ENCODE measurements around the gene TAS1R3.

The TAS1R3 gene

DNA sequence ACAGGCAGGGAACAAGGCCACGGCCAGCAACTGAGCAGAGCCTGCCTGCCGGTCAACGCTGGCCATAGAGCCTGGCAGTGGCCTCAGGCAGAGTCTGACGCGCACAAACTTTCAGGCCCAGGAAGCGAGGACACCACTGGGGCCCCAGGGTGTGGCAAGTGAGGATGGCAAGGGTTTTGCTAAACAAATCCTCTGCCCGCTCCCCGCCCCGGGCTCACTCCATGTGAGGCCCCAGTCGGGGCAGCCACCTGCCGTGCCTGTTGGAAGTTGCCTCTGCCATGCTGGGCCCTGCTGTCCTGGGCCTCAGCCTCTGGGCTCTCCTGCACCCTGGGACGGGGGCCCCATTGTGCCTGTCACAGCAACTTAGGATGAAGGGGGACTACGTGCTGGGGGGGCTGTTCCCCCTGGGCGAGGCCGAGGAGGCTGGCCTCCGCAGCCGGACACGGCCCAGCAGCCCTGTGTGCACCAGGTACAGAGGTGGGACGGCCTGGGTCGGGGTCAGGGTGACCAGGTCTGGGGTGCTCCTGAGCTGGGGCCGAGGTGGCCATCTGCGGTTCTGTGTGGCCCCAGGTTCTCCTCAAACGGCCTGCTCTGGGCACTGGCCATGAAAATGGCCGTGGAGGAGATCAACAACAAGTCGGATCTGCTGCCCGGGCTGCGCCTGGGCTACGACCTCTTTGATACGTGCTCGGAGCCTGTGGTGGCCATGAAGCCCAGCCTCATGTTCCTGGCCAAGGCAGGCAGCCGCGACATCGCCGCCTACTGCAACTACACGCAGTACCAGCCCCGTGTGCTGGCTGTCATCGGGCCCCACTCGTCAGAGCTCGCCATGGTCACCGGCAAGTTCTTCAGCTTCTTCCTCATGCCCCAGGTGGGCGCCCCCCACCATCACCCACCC is at the start of gene TAS1R3:
TSS of gene TAS1R3 (plus strand) at position 213 of the 898 bp plus-strand sequence. CDS start at position 279, 66 bp downstream.
- intact Hi-C loops (cut with DNase I): no loop called here
- no peak for DNase-seq

DNA sequence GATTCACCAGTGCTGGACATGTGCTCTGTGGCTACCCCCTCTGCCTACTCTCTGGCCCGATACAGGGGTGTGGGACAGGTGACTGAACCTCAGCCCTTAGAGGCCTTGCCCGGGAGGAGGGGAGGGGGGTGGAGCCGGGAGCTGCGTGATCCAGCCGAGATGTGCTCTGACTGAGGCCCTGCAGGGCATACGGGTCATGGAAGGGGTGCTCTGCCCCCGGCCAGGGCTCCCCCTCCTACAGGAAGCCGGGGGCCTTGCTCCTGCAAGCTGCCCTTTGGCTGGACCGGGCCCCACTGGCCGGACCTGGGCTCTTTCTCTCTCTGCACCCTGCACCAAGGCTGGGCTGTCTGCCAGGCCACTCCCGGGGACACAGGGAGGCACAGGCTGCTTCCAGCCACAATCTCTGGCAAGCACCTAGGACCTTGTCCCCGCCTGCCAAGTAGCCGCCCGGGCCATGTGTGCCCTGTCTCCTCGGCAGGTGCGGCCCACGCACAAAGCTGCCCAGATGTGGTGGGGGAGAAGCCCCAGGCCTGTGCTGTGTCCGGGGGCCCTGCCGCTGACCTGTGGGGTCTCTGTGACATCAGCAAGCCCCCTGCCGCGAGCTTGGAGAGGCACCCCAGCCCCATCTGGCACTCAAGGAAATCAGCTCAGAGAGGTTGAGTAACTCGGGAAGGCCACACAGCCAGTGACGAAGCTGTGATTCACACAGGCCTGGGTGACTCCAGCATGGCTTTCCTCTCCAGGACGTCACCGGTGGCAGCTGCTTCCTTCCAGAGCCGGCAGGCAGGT is 49.4 kb upstream of the TAS1R3 start:
- intact Hi-C loops (cut with DNase I): no loop called here
- DNase-seq: peak in 1 of 10 donors; percentile 82

DNA sequence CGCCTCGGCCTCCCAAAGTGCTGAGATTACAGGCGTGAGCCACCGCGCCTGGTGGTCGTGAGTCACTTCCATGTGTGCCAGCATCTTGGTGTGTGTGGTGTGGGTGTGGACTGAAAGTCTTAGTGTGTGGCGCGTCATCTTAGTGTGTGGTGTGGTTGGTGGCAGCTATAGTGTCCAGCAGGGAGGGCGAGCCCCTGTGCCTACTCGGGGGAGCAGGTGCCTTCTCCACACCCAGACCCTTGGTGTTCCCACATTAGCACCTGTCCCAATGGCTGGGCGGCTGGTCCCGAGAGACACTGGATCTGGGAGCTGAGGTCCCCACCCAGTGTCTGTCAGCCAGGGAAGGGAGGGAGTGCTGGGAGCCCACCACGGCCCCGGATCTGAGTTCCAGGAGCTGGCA is 48.1 kb upstream of the TAS1R3 start:
- DNase-seq: peak in 2 of 10 donors; percentile 15 to 74
- intact Hi-C loops (cut with DNase I): no loop called here

DNA sequence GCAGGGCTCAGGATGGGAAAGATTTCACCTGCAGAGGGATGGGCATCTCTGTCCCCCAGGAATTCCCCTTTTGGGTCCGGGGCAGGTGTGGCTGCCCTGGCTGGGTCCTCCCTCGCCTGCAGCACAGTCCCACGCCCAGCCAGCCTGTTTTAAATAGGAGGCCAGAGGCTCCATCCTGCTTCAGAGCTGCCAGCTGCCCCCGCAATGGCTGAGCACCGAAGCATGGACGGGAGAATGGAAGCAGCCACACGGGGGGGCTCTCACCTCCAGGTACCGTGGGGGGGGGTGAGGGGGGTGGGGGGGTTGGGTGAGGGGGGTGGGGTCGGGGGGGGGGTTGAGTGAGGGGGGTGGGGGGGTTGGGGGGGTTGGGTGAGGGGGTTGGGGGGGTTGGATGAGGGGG is 47.3 kb upstream of the TAS1R3 start:
- intact Hi-C loops (cut with DNase I): no loop called here

DNA sequence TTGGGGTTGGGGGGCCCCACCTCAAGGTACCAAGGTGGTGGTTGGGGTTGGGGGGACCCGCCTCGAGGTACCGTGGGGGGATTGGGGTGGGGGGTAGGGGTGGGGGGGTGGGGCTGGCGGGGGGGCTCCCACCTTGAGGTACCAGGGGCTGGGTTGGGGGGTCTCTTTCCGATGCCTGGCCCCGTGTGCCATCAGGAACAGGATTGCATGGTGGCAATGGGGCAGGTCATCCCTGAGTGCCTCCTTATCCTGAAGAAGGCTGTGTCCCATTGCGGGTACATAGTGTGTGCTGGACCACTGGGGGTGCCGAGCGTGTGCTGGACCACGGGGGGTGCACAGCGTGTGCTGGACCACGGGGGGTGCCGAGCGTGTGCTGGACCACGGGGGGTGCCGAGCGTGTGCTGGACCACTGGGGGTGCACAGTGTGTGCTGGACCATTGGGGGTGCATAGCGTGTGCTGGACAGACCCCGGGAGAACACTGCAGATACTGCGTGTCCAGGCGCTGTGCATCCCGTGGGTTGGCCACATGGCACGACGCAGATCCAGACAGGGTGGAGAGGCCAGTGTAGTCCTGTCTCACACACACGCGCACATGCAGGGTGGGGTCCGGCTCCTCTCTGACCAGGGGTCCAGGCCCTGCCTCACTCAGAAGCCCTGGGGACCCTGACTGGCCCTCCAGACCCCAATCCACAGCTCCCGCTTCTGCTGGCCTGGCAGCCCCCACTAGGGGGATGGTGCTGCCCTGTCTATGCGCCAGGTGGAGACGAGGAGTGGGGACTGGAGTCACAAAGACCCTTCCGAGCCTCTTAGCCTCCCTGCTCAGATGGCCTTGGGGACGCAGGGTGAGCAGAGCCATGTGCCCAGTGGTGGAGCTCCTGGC is 46.6 kb upstream of the TAS1R3 start:
- DNase-seq: peak in 1 of 10 donors; percentile 78
- intact Hi-C loops (cut with DNase I): no loop called here

More for the DNA sequence above, 47.3 kb upstream of the TAS1R3 start:
- peak in 2 of 10 donors; percentile 38 to 86 for DNase-seq

DNA sequence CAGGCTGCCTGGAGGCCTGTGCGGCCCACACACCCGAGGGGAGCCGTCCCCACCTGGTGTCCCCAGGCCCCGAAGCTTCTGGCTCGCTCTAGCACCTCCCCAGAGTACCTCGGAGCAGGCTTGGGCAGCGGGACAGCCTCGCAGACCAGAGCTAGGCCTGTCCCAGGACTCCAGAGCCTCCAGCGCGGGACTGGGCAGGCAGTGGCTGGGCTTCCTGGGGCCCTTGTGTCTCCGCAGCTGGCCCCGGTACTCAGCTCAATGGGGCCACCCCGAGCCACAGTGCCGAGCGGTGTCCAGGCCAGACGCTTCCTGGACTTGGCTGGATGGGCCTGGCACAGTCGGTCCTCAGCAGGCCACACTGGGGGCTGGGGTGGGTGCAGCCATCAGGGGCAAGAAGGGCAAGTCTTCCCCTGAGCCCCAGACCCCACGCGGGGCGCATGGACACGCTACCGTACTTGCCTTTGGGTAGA is 45.9 kb upstream of the TAS1R3 start:
- DNase-seq: peak in 1 of 10 donors; percentile 79
- intact Hi-C loops (cut with DNase I): no loop called here

DNA sequence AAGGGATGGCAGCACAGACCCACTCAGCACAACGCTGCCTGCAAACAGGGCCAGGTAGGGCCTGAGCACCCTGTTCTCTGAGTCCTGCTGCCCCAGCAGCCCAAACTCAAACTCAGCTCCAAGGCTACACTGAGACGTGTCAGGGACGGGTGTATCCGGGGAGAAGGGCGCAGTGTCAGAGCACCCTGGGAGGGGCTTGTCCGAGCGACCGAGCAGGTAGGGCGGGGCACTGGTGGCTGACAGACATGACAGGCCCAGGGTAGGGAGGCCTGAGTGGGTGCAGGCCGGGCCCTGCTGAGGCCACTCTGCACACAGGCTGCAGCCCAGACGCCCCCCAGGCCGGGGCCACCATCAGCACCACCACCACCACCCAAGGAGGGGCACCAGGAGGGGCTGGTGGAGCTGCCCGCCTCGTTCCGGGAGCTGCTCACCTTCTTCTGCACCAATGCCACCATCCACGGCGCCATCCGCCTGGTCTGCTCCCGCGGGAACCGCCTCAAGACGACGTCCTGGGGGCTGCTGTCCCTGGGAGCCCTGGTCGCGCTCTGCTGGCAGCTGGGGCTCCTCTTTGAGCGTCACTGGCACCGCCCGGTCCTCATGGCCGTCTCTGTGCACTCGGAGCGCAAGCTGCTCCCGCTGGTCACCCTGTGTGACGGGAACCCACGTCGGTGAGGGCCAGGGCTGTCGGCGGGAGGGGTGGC is 45.3 kb upstream of the TAS1R3 start:
- DNase-seq: peak in 2 of 10 donors; percentile 25 to 83
- intact Hi-C loops (cut with DNase I): no loop called here

DNA sequence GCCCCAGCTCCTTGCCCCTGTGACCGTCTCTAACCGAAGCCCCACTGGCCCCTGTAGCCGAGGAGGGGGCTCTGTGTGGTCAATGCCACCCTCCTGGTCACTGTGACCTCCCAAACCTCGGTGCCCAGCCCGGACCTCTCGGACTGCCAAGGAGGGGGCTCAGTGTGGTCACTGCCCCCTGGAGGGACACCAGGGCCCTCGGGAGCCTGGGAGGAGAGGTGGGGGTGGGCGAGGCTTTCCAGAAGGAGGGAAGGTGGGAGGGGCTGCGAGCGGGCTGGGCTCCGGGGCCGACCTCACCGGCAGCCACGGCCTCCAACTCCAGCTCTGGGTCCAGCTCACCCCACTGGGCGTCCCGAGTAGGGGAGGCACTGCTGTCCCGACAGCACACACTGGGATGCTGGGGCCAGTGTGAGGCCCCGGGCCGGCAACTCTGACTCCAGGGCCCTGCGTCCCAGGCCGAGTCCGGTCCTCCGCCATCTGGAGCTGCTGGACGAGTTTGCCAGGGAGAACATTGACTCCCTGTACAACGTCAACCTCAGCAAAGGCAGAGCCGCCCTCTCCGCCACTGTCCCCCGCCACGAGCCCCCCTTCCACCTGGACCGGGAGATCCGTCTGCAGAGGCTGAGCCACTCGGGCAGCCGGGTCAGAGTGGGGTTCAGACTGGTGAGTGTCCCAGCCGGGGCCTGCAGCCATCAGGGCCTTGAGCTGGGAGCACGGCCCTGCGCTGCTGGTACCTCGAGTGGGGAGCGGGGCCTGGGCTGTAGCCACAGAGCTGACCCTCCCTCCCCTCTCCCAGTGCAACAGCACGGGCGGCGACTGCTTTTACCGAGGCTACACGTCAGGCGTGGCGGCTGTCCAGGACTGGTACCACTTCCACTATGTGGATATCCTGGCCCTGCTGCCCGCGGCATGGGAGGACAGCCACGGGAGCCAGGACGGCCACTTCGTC is 44.5 kb upstream of the TAS1R3 start:
- peak in 3 of 10 donors; percentile 9 to 79 (median 24) for DNase-seq
- intact Hi-C loops (cut with DNase I): no loop called here

DNA sequence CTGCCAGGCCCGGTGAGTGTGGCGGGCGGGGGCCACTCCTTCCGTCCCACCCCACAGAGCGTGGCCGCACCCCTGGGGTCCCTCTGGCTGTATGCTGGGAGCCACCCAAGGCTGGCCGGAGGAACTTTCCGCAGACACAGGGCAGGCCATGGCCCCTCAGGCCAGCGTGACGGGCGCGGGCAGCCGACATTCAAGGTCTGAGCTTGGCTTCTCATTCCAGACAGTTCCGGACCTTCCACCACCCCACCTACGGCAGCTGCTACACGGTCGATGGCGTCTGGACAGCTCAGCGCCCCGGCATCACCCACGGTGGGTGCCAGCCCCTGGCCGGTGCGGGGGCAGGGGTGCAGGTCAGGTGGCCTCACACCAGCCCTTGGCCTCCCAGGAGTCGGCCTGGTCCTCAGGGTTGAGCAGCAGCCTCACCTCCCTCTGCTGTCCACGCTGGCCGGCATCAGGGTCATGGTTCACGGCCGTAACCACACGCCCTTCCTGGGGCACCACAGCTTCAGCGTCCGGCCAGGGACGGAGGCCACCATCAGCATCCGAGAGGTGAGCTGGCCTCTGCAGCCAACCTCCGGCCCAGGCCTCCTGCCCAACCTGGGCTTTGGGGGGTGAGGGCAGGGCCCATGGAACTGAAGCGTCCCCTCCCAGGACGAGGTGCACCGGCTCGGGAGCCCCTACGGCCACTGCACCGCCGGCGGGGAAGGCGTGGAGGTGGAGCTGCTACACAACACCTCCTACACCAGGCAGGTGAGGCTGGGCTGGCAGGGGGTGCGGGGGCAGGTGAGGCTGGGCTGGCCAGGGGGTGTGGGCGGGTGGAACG is 43.6 kb upstream of the TAS1R3 start:
- intact Hi-C loops (cut with DNase I): no loop called here
- peak in 2 of 10 donors; percentile 24 to 84 for DNase-seq

DNA sequence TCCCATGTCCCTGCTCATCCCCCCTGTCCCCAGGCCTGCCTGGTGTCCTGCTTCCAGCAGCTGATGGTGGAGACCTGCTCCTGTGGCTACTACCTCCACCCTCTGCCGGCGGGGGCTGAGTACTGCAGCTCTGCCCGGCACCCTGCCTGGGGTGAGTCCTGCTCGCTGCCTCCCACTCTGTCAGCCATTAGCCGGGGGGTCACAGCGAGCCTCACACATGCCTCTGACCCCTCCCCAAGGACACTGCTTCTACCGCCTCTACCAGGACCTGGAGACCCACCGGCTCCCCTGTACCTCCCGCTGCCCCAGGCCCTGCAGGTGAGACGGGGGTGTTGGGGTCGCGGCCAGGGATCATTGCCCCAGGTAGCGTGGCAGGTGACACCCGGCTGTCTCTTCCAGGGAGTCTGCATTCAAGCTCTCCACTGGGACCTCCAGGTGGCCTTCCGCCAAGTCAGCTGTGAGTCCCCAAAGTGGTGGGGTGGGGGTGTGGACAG is 40.8 kb upstream of the TAS1R3 start:
- intact Hi-C loops (cut with DNase I): loop anchor here (10.0 kb wide), 1 partner anchor 845 kb away; no protein-coding TSS in a partner anchor
- DNase-seq: peak in 5 of 10 donors; percentile 61 to 93 (median 73)

DNA sequence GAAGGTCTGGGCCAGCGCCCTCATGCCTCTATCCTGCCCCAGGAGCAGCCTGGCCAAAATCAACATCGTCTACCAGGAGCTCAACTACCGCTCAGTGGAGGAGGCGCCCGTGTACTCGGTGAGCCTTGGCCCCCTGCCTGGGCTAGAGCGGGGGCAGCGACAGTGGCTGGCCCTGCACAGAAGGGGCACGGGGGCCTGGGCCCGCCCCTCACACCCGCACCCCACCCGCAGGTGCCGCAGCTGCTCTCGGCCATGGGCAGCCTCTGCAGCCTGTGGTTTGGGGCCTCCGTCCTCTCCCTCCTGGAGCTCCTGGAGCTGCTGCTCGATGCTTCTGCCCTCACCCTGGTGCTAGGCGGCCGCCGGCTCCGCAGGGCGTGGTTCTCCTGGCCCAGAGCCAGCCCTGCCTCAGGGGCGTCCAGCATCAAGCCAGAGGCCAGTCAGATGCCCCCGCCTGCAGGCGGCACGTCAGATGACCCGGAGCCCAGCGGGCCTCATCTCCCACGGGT is 40.0 kb upstream of the TAS1R3 start:
- intact Hi-C loops (cut with DNase I): loop anchor here (10.0 kb wide), 1 partner anchor 844 kb away; no protein-coding TSS in a partner anchor

DNA sequence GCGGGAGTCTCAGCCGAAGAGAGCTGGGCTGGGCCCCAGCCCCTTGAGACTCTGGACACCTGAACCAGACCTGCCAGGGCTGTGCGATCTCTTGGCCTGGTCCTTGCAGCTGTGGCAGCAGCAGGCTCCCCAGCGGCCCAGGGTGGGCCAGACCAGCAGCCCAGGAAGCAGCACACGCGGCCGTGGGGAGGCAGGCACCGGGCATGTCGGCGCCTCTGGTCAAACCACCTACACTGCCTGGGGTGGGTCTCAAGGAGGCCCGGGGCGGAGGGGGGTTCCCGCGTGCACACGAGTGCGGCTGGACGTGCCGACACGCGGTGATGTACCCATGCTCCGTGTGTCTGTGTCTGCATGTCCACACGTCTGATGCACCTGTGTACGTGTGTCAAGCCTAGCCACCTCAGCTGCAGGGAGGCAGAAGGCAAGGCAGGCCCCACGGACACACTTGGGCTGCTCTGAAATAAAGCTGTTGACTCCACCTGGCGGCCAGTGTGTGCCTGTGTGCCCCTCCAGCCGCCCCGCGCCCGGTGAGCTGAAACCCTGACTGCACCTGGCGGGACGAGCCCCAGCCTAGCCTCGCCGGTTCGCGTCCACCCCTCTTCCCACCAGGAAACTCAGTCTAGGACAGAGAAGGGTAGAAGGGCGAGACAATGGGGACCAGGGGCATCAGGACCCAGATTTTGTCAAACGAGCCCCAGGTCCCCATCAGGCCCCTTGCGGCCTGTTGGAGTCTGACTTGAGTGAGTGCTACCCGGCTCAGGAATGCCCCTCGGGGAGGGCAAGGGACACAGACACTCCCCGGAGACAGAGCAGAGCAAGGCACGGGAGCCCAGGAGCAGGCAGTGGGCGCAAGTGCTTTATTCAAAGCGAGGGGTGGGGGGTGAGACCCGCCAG is 39.3 kb upstream of the TAS1R3 start:
- intact Hi-C loops (cut with DNase I): loop anchor here (10.0 kb wide), 1 partner anchor 843 kb away; no protein-coding TSS in a partner anchor

More for the DNA sequence above, 40.0 kb upstream of the TAS1R3 start:
- DNase-seq: peak in 2 of 10 donors; percentile 10 to 91

DNA sequence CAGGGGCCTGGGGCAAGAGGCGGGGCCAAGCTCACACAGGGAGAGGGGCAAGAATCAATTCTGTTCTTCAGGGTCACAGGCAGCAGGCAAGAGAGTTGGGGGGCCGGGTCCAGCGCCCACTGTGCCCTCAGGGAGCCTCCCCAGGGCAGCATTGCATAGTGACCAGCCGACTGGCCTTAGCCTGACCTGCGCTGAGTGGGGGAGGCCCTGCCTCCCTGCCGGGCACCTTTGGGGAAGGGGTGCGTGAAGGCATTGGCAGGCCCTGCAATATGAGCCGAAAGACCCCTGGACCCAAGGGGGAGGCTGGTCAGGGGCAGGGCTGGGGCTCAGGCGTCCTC is 38.7 kb upstream of the TAS1R3 start:
- intact Hi-C loops (cut with DNase I): loop anchor here (10.0 kb wide), 1 partner anchor 842 kb away; no protein-coding TSS in a partner anchor
- DNase-seq: peak in 1 of 10 donors; percentile 5

More for the DNA sequence above, 39.3 kb upstream of the TAS1R3 start:
- peak in 8 of 10 donors; percentile 45 to 94 (median 68) for DNase-seq

DNA sequence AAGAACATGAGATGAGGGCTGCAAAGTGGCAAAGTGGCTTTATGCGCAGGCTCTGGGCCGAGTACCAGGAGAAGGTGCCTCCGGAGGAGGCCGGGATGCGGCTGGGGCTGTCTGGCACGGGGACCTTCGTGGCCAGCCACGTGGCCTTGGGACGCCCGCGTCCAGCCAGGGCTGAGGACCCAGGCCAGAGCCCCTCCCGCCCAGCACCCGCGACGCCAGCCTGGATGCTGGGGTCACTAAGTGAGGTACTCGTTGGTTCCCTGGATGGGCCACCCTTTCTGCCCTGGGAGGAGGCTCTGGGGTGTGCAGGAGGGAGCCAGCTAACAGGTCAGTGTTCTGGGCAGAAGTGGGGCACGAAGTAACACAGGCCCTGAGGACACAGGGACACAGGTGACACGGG is 38.2 kb upstream of the TAS1R3 start:
- intact Hi-C loops (cut with DNase I): loop anchor here (10.0 kb wide), 1 partner anchor 842 kb away; no protein-coding TSS in a partner anchor
- DNase-seq: peak in 2 of 10 donors; percentile 14 to 80

Measured in posterior cingulate gyrus (tissue), 11 donors.